HFFc6 (cell line): ENCODE data around the gene MED13L. TPM values are rescaled to one million over a fixed set of nuclear protein-coding genes. Genes with fewer than 3 reads are reported as not detected.
"Not testable (repeated sequence)": the region's sequence is repeated elsewhere in the genome, so short reads cannot be mapped to it uniquely, and the experiment has no call there.

ENCODE experiments used
- DNase-seq: peaks from one replicate; pipeline ENCODE4 v3.0.0-alpha.2; 2018
- H3K27ac Mint-ChIP-seq: 2 replicates; pipeline ENCODE4 v1.8.0; 2020; ENCODE audit warnings: mild to moderate bottlenecking, mixed read lengths
- H3K27me3 Mint-ChIP-seq: 2 replicates; pipeline ENCODE4 v1.8.0; 2021; ENCODE audit warnings: mild to moderate bottlenecking, moderate library complexity, mixed read lengths; ENCODE audit not compliant: insufficient read depth
- H3K36me3 Mint-ChIP-seq: 2 replicates; pipeline ENCODE4 v1.8.0; 2021; ENCODE audit warnings: low read depth, mixed read lengths
- H3K4me1 Mint-ChIP-seq: 2 replicates; pipeline ENCODE4 v1.8.0; 2020; ENCODE audit warnings: low read depth, mixed read lengths
- H3K4me3 Mint-ChIP-seq: 2 replicates; pipeline ENCODE4 v1.8.0; 2020; ENCODE audit warnings: mild to moderate bottlenecking, moderate library complexity, mixed read lengths
- H3K9me3 Mint-ChIP-seq: 2 replicates; pipeline ENCODE4 v1.8.0; 2020; ENCODE audit warnings: mild to moderate bottlenecking, mixed read lengths
- CTCF ChIP-seq: fragments of 200-600 bp; sonication (generic); IDR thresholded peaks from 2 replicates; pipeline ENCODE4 v1.5.0; 2021; ENCODE audit warnings: antibody characterized with exemption, mild to moderate bottlenecking
- total RNA-seq, 6 experiments: library from RNA; stranded (reverse); fragmentation: NEBNext Ultra II Directional; extraction: Animal tissue kit (Norgen Biotek cat#: 25700); gene quantifications; 2 replicates in 1 of 6; 3 replicates in 5 of 6; pipeline ENCODE4 v1.2.3, GENCODE V29; 2021

Gene MED13L
- total RNA-seq, 6 experiments from 2014 or later, result 74.5 to 84.2 (median 77.7) TPM

- Mint-ChIP-seq H3K27ac (no peak overlapping the region), H3K4me1 (peaks cover 45% of the 10 kb centered on the region), H3K4me3 (peak overlapping the region; percentile 17; the same call in 1 of the 2 replicates), H3K36me3 (no peaks in the 10 kb centered on the region), H3K9me3 (no peaks in the 10 kb centered on the region), H3K27me3 (no peaks in the 10 kb centered on the region)
- peak; percentile 82 for TF ChIP-seq CTCF
- DNase-seq, result peak; percentile 44
Observed at GRCh38 chr12:116236148-116236731, 41.3 kb downstream of the MED13L start.

- H3K36me3 Mint-ChIP-seq, H3K9me3 Mint-ChIP-seq, DNase-seq, H3K27ac Mint-ChIP-seq, H3K27me3 Mint-ChIP-seq, H3K4me3 Mint-ChIP-seq: not testable (repeated sequence)
- peaks cover 51% of the 10 kb centered on the region for H3K4me1 Mint-ChIP-seq
Observed at GRCh38 chr12:116234148-116234547, 43.3 kb downstream of the MED13L start.

GRCh38 chr12:116233669-116234068, 43.8 kb downstream of the MED13L start:
- H3K36me3 Mint-ChIP-seq, result no peaks in the 10 kb centered on the region
- TF ChIP-seq CTCF, result no peak
- no peak overlapping the region for H3K4me3 Mint-ChIP-seq
- no peaks in the 10 kb centered on the region for H3K27me3 Mint-ChIP-seq
- H3K4me1 Mint-ChIP-seq, result peaks cover 51% of the 10 kb centered on the region
- DNase-seq, result no peak
- H3K27ac Mint-ChIP-seq, result no peak overlapping the region
- no peaks in the 10 kb centered on the region for H3K9me3 Mint-ChIP-seq

- Mint-ChIP-seq H3K36me3 (peaks cover 9% of the 10 kb centered on the region; the same call in 1 of the 2 replicates), H3K9me3 (no peaks in the 10 kb centered on the region), H3K4me1 (peaks cover 20% of the 10 kb centered on the region), H3K27ac (no peak overlapping the region), H3K27me3 (no peaks in the 10 kb centered on the region), H3K4me3 (no peak overlapping the region)
- no peak for TF ChIP-seq CTCF
- no peak for DNase-seq
Observed at GRCh38 chr12:116227811-116228210, 49.7 kb downstream of the MED13L start.

GRCh38 chr12:116226026-116226425, 51.5 kb downstream of the MED13L start:
- peaks cover 16% of the 10 kb centered on the region for H3K36me3 Mint-ChIP-seq
- H3K9me3 Mint-ChIP-seq, result no peaks in the 10 kb centered on the region
- no peak for TF ChIP-seq CTCF
- DNase-seq, result no peak
- H3K4me1 Mint-ChIP-seq, result peaks cover 18% of the 10 kb centered on the region
- no peak overlapping the region for H3K27ac Mint-ChIP-seq
- no peak overlapping the region for H3K4me3 Mint-ChIP-seq
- H3K27me3 Mint-ChIP-seq, result no peaks in the 10 kb centered on the region

GRCh38 chr12:116222358-116222757, 55.1 kb downstream of the MED13L start:
- Mint-ChIP-seq H3K36me3 (peaks cover 16% of the 10 kb centered on the region), H3K4me3 (no peak overlapping the region), H3K9me3 (no peaks in the 10 kb centered on the region), H3K27ac (peak overlapping the region; percentile 37), H3K4me1 (peaks cover 23% of the 10 kb centered on the region), H3K27me3 (no peaks in the 10 kb centered on the region)
- DNase-seq, result peak; percentile 71
- no peak for TF ChIP-seq CTCF
